Measurements from ENCODE around the gene FAM216B.

DNA sequence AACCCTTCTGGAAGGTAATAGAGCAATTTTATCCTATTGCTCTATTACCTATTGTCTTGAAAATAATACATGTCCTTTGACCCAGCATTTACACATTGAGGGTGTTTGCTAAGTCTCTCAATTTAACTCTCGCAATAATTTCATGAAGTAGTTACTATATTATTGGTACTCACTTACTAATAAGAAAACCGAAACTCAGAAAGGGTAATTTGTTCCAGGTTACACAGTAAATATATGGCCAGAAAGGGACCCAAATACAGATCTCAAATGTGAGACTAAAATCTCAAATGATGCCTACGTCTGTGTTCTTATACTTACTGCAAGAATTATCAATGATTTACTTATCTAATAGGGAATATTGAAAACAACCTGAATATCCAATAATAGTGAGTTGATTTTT lies 29.7 kb upstream of the FAM216B start:
- TF ChIP-seq EP300 (IDR thresholded peaks at IDR 0.05) (no peak), POLR2A (IDR thresholded peaks at IDR 0.05) (no peak)
- TF ChIP-seq, protein P1, sequence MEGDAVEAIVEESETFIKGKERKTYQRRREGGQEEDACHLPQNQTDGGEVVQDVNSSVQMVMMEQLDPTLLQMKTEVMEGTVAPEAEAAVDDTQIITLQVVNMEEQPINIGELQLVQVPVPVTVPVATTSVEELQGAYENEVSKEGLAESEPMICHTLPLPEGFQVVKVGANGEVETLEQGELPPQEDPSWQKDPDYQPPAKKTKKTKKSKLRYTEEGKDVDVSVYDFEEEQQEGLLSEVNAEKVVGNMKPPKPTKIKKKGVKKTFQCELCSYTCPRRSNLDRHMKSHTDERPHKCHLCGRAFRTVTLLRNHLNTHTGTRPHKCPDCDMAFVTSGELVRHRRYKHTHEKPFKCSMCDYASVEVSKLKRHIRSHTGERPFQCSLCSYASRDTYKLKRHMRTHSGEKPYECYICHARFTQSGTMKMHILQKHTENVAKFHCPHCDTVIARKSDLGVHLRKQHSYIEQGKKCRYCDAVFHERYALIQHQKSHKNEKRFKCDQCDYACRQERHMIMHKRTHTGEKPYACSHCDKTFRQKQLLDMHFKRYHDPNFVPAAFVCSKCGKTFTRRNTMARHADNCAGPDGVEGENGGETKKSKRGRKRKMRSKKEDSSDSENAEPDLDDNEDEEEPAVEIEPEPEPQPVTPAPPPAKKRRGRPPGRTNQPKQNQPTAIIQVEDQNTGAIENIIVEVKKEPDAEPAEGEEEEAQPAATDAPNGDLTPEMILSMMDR (IDR thresholded peaks at IDR 0.05), result no peak
